Activated CD8-positive, alpha-beta T cell treated with anti-CD3 and anti-CD28 coated beads for 36 hours (primary cell): ENCODE data around the gene FTSJ1. TPM values are rescaled to one million over a fixed set of nuclear protein-coding genes. Genes with fewer than 3 reads are reported as not detected.

Experiments used
- ATAC-seq: fragments of 200-7000 bp; cut with Tn5 transposase; one replicate; pipeline ENCODE4 v1.10.0; 2021; ENCODE audit warnings: mild to moderate bottlenecking, moderate library complexity
- CTCF ChIA-PET: fragments of 350-600 bp; sonication (Branson Sonifier 250); formaldehyde crosslinking; loops from one replicate; lab custom pipeline; 2021; ENCODE audit warnings: antibody characterized with exemption; lab: Charles Lee
- POLR2A ChIA-PET: fragments of 350-600 bp; sonication (Branson Sonifier 250); formaldehyde crosslinking; loops from one replicate; lab custom pipeline; 2021; ENCODE audit warnings: antibody characterized with exemption; lab: Charles Lee
- DNase-seq: peaks from one replicate; pipeline ENCODE4 v3.0.0-alpha.2; 2020
- H3K27ac Mint-ChIP-seq: one replicate; pipeline ENCODE4 v1.8.0; 2021; ENCODE audit warnings: mild to moderate bottlenecking, mixed read lengths
- H3K27me3 Mint-ChIP-seq: one replicate; pipeline ENCODE4 v1.8.0; 2021; ENCODE audit warnings: mixed read lengths
- H3K36me3 Mint-ChIP-seq: one replicate; pipeline ENCODE4 v1.8.0; 2021; ENCODE audit warnings: low read depth, mixed read lengths
- H3K4me1 Mint-ChIP-seq: one replicate; pipeline ENCODE4 v1.8.0; 2021; ENCODE audit warnings: low read depth, mixed read lengths
- H3K4me3 Mint-ChIP-seq: one replicate; pipeline ENCODE4 v1.8.0; 2021; ENCODE audit warnings: mild to moderate bottlenecking, moderate library complexity, mixed read lengths
- H3K9me3 Mint-ChIP-seq: one replicate; pipeline ENCODE4 v1.8.0; 2021; ENCODE audit warnings: mixed read lengths
- CTCF ChIP-seq: fragments of 200-600 bp; IDR thresholded peaks from one replicate; pipeline ENCODE4 v1.8.0; 2022; ENCODE audit warnings: antibody characterized with exemption, mild to moderate bottlenecking
- intact Hi-C: fragments of 100-400 bp; cut with micrococcal nuclease; formaldehyde crosslinking; loops from one replicate; pipeline ENCODE4 v1.10.0; 2022
- total RNA-seq, 2 experiments: library from RNA; stranded (reverse); gene quantifications; one replicate each; pipeline ENCODE4 v1.2.3, GENCODE V29; 2021

FTSJ1 gene
- total RNA-seq, 2 experiments from 2014 or later, result 73.3 to 82.9 TPM

GRCh38 chrX:48488034-48488433 is 12.0 kb downstream of the FTSJ1 start:
- Mint-ChIP-seq H3K4me1 (no peaks in the 10 kb centered on the region), H3K9me3 (no peaks in the 10 kb centered on the region), H3K27ac (no peak overlapping the region), H3K36me3 (peaks cover 3% of the 10 kb centered on the region), H3K4me3 (no peak overlapping the region), H3K27me3 (no peaks in the 10 kb centered on the region)
- DNase-seq (no peak), ATAC-seq (no peak)
- CTCF ChIA-PET, result no interaction called here
- intact Hi-C loops, result no loop called here
- POLR2A ChIA-PET, result no interaction called here
- no peak for TF ChIP-seq CTCF

GRCh38 chrX:48489296-48489695 is 13.3 kb downstream of the FTSJ1 start:
- intact Hi-C loops, result no loop called here
- POLR2A ChIA-PET, result no interaction called here
- Mint-ChIP-seq H3K4me3 (no peak overlapping the region), H3K4me1 (no peaks in the 10 kb centered on the region), H3K9me3 (no peaks in the 10 kb centered on the region), H3K27me3 (no peaks in the 10 kb centered on the region), H3K27ac (no peak overlapping the region), H3K36me3 (peaks cover 1% of the 10 kb centered on the region)
- no peak for DNase-seq
- TF ChIP-seq CTCF, result no peak
- no peak for ATAC-seq
- CTCF ChIA-PET, result no interaction called here

- ChIA-PET CTCF (no interaction called here), POLR2A (no interaction called here)
- Mint-ChIP-seq H3K36me3 (peaks cover 1% of the 10 kb centered on the region), H3K4me1 (no peaks in the 10 kb centered on the region), H3K9me3 (no peaks in the 10 kb centered on the region), H3K4me3 (no peak overlapping the region), H3K27ac (no peak overlapping the region), H3K27me3 (no peaks in the 10 kb centered on the region)
- no peak for DNase-seq
- no peak for ATAC-seq
- no peak for TF ChIP-seq CTCF
- intact Hi-C loops, result no loop called here
These were observed 13.9 kb downstream of the FTSJ1 start for GRCh38 chrX:48489892-48490291.

GRCh38 chrX:48490661-48491060 is 14.7 kb downstream of the FTSJ1 start:
- H3K27ac Mint-ChIP-seq, result no peak overlapping the region
- no peaks in the 10 kb centered on the region for H3K27me3 Mint-ChIP-seq
- no peaks in the 10 kb centered on the region for H3K4me1 Mint-ChIP-seq
- ChIA-PET CTCF (no interaction called here), POLR2A (no interaction called here)
- ATAC-seq (no peak), DNase-seq (no peak)
- intact Hi-C loops, result no loop called here
- no peak overlapping the region for H3K4me3 Mint-ChIP-seq
- H3K36me3 Mint-ChIP-seq, result peaks cover 1% of the 10 kb centered on the region
- H3K9me3 Mint-ChIP-seq, result no peaks in the 10 kb centered on the region
- no peak for TF ChIP-seq CTCF

DNA sequence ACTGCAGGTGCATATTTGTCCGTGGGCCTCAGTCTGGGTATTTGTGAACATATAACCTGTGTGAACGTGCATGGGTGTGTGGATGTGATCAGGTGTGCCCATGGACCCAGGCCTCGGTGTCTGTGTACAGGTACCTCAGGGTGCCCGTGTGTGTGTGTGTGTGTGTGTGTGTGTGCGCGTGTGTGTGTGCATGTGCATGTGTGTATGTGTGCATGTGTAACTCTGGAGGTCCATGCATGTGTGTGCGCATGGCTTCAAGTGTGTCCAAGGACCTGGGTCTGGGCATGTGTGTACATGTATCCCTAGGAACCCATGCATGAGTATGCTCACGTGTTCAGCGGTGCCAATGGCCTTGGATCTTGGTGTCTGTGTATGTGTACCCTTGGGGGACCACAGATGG is 15.8 kb downstream of the FTSJ1 start:
- ATAC-seq, result no peak
- TF ChIP-seq CTCF, result no peak
- POLR2A ChIA-PET, result no interaction called here
- Mint-ChIP-seq H3K27me3 (no peaks in the 10 kb centered on the region), H3K4me1 (no peaks in the 10 kb centered on the region), H3K9me3 (no peaks in the 10 kb centered on the region), H3K4me3 (no peak overlapping the region), H3K36me3 (peaks cover 1% of the 10 kb centered on the region), H3K27ac (no peak overlapping the region)
- CTCF ChIA-PET, result no interaction called here
- intact Hi-C loops, result no loop called here
- DNase-seq, result no peak
